Stimulated activated CD4-positive, alpha-beta T cell treated with anti-CD3 and anti-CD28 coated beads, Interleukin-12 subunit alpha, Interleukin-12 subunit beta, amount 100 ng/mL, for 24 hours (primary cell): ENCODE measurements around the gene PSD2.

Experiments
- DNase-seq, 2 experiments: peaks; one replicate each; pipeline ENCODE4 v3.0.0-alpha.2; 2020; ENCODE audit warnings: low read depth in 2 of 2

Gene PSD2

GRCh38 chr5:139795074-139796001, at the start of gene PSD2:
Gene PSD2, plus strand, starts transcription at chr5:139795808. Its CDS starts 13,633 bp downstream, at chr5:139809441.
- no peak for DNase-seq

- peak in 1 of 2 experiments; percentile 60 for DNase-seq
These were observed 48.7 kb upstream of the PSD2 start for GRCh38 chr5:139746691-139747582.

- DNase-seq: peak in 1 of 2 experiments; percentile 37
These were observed 47.8 kb upstream of the PSD2 start for GRCh38 chr5:139747583-139748504.

GRCh38 chr5:139748505-139748826, 47.1 kb upstream of the PSD2 start:
- DNase-seq: no peak

GRCh38 chr5:139749242-139749641, 46.4 kb upstream of the PSD2 start:
- no peak for DNase-seq

- no peak for DNase-seq
These were observed 44.4 kb upstream of the PSD2 start for GRCh38 chr5:139751236-139751635.

GRCh38 chr5:139752506-139753473, 42.8 kb upstream of the PSD2 start:
- no peak for DNase-seq

- DNase-seq: no peak
These were observed 39.5 kb upstream of the PSD2 start for GRCh38 chr5:139755892-139756671.

GRCh38 chr5:139756971-139757370, 38.6 kb upstream of the PSD2 start:
- no peak for DNase-seq

- no peak for DNase-seq
These were observed 37.7 kb upstream of the PSD2 start for GRCh38 chr5:139757727-139758509.

- DNase-seq: no peak
These were observed 37.0 kb upstream of the PSD2 start for GRCh38 chr5:139758510-139759075.

GRCh38 chr5:139759219-139759721, 36.3 kb upstream of the PSD2 start:
- DNase-seq: no peak

GRCh38 chr5:139760066-139761056, 35.2 kb upstream of the PSD2 start:
- no peak for DNase-seq

GRCh38 chr5:139761057-139761450, 34.6 kb upstream of the PSD2 start:
- no peak for DNase-seq

- no peak for DNase-seq
These were observed 34.1 kb upstream of the PSD2 start for GRCh38 chr5:139761501-139761900.

GRCh38 chr5:139762615-139763170, 32.9 kb upstream of the PSD2 start:
- no peak for DNase-seq
